Measurements from ENCODE around the gene GORAB. TPM values are rescaled to one million over a fixed set of nuclear protein-coding genes. Genes with fewer than 3 reads are reported as not detected.

The GORAB gene
- total and polyA plus RNA-seq, 10 of the 15 experiments (the other 5 are each of a cell fraction or from before 2014, with no cell fraction given), result 5.5 to 38.6 (median 10.3) TPM

- H3K79me2 ChIP-seq (ENCODE audit: control insufficient read depth, insufficient read depth, low read length), result no peaks in the 10 kb centered on the region
- ATAC-seq (no peak), DNase-seq (ENCODE audit: low read depth, low spot score) (no peak), FAIRE-seq (no peak)
- no peak overlapping the region for H3K27ac ChIP-seq (ENCODE audit: control insufficient read depth, insufficient read depth)
- 16% methylated on average over 3 of the region's 3 CpGs for WGBS (ENCODE audit: insufficient coverage, insufficient replicate concordance, low lambda C conversion rate, missing lambda C conversion rate)
- no peaks in the 10 kb centered on the region for H3K9me3 ChIP-seq (replicated peaks; ENCODE audit: control insufficient read depth, insufficient read depth, low read length)
- H3K27me3 ChIP-seq (replicated peaks in 1 of 2; ENCODE audit: control insufficient read depth in 2 of 2, insufficient read depth in 2 of 2, low read length in 1 of 2), result no peaks in the 10 kb centered on the region; a peak in 1 of 4 replicates
- ChIA-PET SMC1A (ENCODE audit: uncharacterized antibody, unreplicated experiment) (interaction anchor here (6.2 kb wide), 1 partner anchor 13 kb away, joined by 47 read pairs; the partner anchor contains the start of gene GORAB), CTCF (interaction anchor here (0.6 to 1.2 kb wide), 3 partner anchors 12 to 20 kb away, joined by 3 to 4 read pairs (median 3); no protein-coding TSS in a partner anchor), RAD21 (ENCODE audit: unreplicated experiment) (interaction anchor here (0.9 kb wide), 1 partner anchor 16 kb away, joined by 3 read pairs; no protein-coding TSS in a partner anchor), POLR2A (interaction anchor here (0.6 to 1.0 kb wide), 2 partner anchors 12 to 13 kb away, joined by 3 to 4 read pairs; partner anchors contain the start of gene GORAB)
- no peak overlapping the region for H3K9ac ChIP-seq (ENCODE audit: control insufficient read depth, insufficient read depth, low read length)
- intact Hi-C loops (cut with micrococcal nuclease; ENCODE audit: unreplicated experiment) (no loop called here), in situ Hi-C loops (cut with MboI) (no loop called here)
- H4K20me1 ChIP-seq (ENCODE audit: control insufficient read depth, insufficient read depth), result no peaks in the 10 kb centered on the region
- H2AFZ ChIP-seq (ENCODE audit: control insufficient read depth, low read depth, low read length), result no peak overlapping the region
- H3K4me2 ChIP-seq (ENCODE audit: control insufficient read depth, insufficient read depth), result no peak overlapping the region
- H3K36me3 ChIP-seq (ENCODE audit: control insufficient read depth in 2 of 2, insufficient read depth in 2 of 2, low read length in 1 of 2), result no peaks in the 10 kb centered on the region
- no peaks in the 10 kb centered on the region for H3K4me1 ChIP-seq (ENCODE audit: control insufficient read depth, insufficient read depth, low read length)
- H3K4me3 ChIP-seq, result no peak overlapping the region
- BruUV-seq (replicated peaks), result no TSS peak
- TF ChIP-seq CREM (IDR thresholded peaks at IDR 0.05; ENCODE audit: low read depth) (no peak), RELB (IDR thresholded peaks at IDR 0.05; ENCODE audit: low read depth) (no peak), CHD2 (IDR thresholded peaks at IDR 0.05; ENCODE audit: borderline replicate concordance, low read depth, low read length) (no peak), POLR2A (IDR thresholded peaks at IDR 0.05; ENCODE audit: low read depth, low read length) (no peak), ATF2 (IDR thresholded peaks at IDR 0.05; ENCODE audit: low read length) (no peak), ZBTB33 (IDR thresholded peaks at IDR 0.05) (no peak), ZZZ3 (IDR thresholded peaks at IDR 0.05; ENCODE audit: control insufficient read depth, insufficient read length, low read depth) (no peak), SREBF2 (IDR thresholded peaks at IDR 0.05; ENCODE audit: low read length) (no peak), PRDM15 (CRISPR knock-in tag; IDR thresholded peaks at IDR 0.05) (no peak), E2F8 (IDR thresholded peaks at IDR 0.05; ENCODE audit: low read depth, partially characterized antibody) (no peak), CREB1 (IDR thresholded peaks at IDR 0.05; ENCODE audit: low read depth) (no peak)
Observed at GRCh38 chr1:170518965-170519364, 13.0 kb upstream of the GORAB start.
